Left lung (tissue), 10 donors: ENCODE data around the gene CSGALNACT2. TPM values are rescaled to one million over a fixed set of nuclear protein-coding genes. Genes with fewer than 3 reads are reported as not detected.

Experiments
- ATAC-seq: fragments of 200-7000 bp; cut with Tn5 transposase; one replicate; pipeline ENCODE4 v1.9.1; 2020; ENCODE audit warnings: moderate library complexity
- DNase-seq, 4 donors: peaks; one replicate each; pipeline ENCODE4 v3.0.0-alpha.2; 2013 to 2020
- H3K27ac ChIP-seq, 2 donors: fragments of 200-600 bp; sonication (generic) in 1 of 2; one replicate each; pipeline versions ENCODE4 v1.5.0 to v1.8.0; 2020 to 2021
- H3K27me3 ChIP-seq, 2 donors: fragments of 200-600 bp; sonication (generic) in 1 of 2; one replicate each; pipeline versions ENCODE4 v1.5.0 to v1.8.0; 2020 to 2021
- H3K36me3 ChIP-seq, 2 donors: fragments of 200-600 bp; sonication (generic) in 1 of 2; one replicate each; pipeline versions ENCODE4 v1.5.0 to v1.8.0; 2020 to 2021
- H3K4me1 ChIP-seq, 2 donors: fragments of 200-600 bp; one replicate each; pipeline ENCODE4 v1.8.0; 2021
- H3K4me3 ChIP-seq, 2 donors: fragments of 200-600 bp; sonication (generic) in 1 of 2; one replicate each; pipeline versions ENCODE4 v1.5.0 to v1.8.0; 2020 to 2021; ENCODE audit warnings: mild to moderate bottlenecking in 1 of 2
- H3K9me3 ChIP-seq, 2 donors: fragments of 200-600 bp; sonication (generic) in 1 of 2; one replicate each; pipeline versions ENCODE4 v1.5.0 to v1.8.0; 2020 to 2021
- CTCF ChIP-seq, 2 donors: fragments of 200-600 bp; sonication (generic) in 1 of 2; IDR thresholded peaks; one replicate each; pipeline versions ENCODE4 v1.5.0 to v1.8.0; 2021; ENCODE audit warnings: antibody characterized with exemption in 2 of 2
- intact Hi-C, 2 donors: fragments of 100-400 bp; cut with DNase I; formaldehyde crosslinking; loops; one replicate each; pipeline versions ENCODE4 v1.11.2 to v1.14.2; 2022
- polyA plus RNA-seq, 6 donors: library from polyadenylated mRNA; unstranded; fragments of 120-200 nt; gene quantifications; one replicate each; pipeline ENCODE4 v1.2.1, GENCODE V29; 2013; ENCODE audit not compliant: insufficient read length in 6 of 6
- total RNA-seq, 2 donors: library from RNA; stranded (reverse); fragmentation: NEBNext Ultra II Directional; extraction: Animal tissue kit (Norgen Biotek cat#: 25700); gene quantifications; one replicate each; pipeline ENCODE4 v1.2.1, GENCODE V29; 2021
- donor health status: DM: no; HTN: yes; CAD: no.
- donor health status: DM: no; HTN: no; CAD: no.

CSGALNACT2 gene
- total and polyA plus RNA-seq, 8 donors: 31.4 to 45.0 (median 36.6) TPM

- no peak overlapping the region for H3K27ac ChIP-seq
- ATAC-seq: no peak
- DNase-seq: peak in 1 of 4 donors; percentile 43
Measured at GRCh38 chr10:43214956-43215561, 76.8 kb downstream of the CSGALNACT2 start.

GRCh38 chr10:43215758-43216455 is 77.7 kb downstream of the CSGALNACT2 start:
- no peaks in the 10 kb centered on the region for H3K36me3 ChIP-seq
- H3K4me1 ChIP-seq: no peaks in the 10 kb centered on the region
- intact Hi-C loops: no loop called here
- ATAC-seq (no peak), DNase-seq (peak in 1 of 4 donors; percentile 61)
- no peak for TF ChIP-seq CTCF (IDR thresholded peaks at IDR 0.05)
- no peaks in the 10 kb centered on the region for H3K9me3 ChIP-seq
- H3K4me3 ChIP-seq: no peak overlapping the region
- H3K27ac ChIP-seq: no peak overlapping the region
- peaks cover 0 to 33% of the 10 kb centered on the region in 2 donors for H3K27me3 ChIP-seq

More at GRCh38 chr10:43214956-43215561, 76.8 kb downstream of the CSGALNACT2 start:
- Histone ChIP-seq H3K4me3 (no peak overlapping the region), H3K27me3 (peaks cover 0 to 30% of the 10 kb centered on the region in 2 donors), H3K36me3 (no peaks in the 10 kb centered on the region), H3K9me3 (no peaks in the 10 kb centered on the region), H3K4me1 (no peaks in the 10 kb centered on the region)
- TF ChIP-seq CTCF (IDR thresholded peaks at IDR 0.05): no peak
- intact Hi-C loops: no loop called here

- H3K9me3 ChIP-seq: no peaks in the 10 kb centered on the region
- DNase-seq: peak in 2 of 4 donors; percentile 13 to 53
- H3K36me3 ChIP-seq: no peaks in the 10 kb centered on the region
- no peak for ATAC-seq
- H3K4me1 ChIP-seq: no peaks in the 10 kb centered on the region
- intact Hi-C loops: no loop called here
- H3K4me3 ChIP-seq: no peak overlapping the region
- peaks cover 0 to 33% of the 10 kb centered on the region in 2 donors for H3K27me3 ChIP-seq
- no peak for TF ChIP-seq CTCF (IDR thresholded peaks at IDR 0.05)
- H3K27ac ChIP-seq: no peak overlapping the region
Measured at GRCh38 chr10:43216931-43217562, 78.8 kb downstream of the CSGALNACT2 start.

GRCh38 chr10:43217563-43218205 is 79.4 kb downstream of the CSGALNACT2 start:
- H3K4me1 ChIP-seq: no peaks in the 10 kb centered on the region
- H3K9me3 ChIP-seq: no peaks in the 10 kb centered on the region
- peaks cover 0 to 33% of the 10 kb centered on the region in 2 donors for H3K27me3 ChIP-seq
- no peak for TF ChIP-seq CTCF (IDR thresholded peaks at IDR 0.05)
- peak in 2 of 4 donors; percentile 25 to 51 for DNase-seq
- H3K4me3 ChIP-seq: no peak overlapping the region
- no peak overlapping the region for H3K27ac ChIP-seq
- ATAC-seq: no peak
- intact Hi-C loops: no loop called here
- H3K36me3 ChIP-seq: no peaks in the 10 kb centered on the region
